ENCODE measurements around the gene DOHH. TPM values are rescaled to one million over a fixed set of nuclear protein-coding genes. Genes with fewer than 3 reads are reported as not detected.

The DOHH gene
- total and polyA plus RNA-seq, 2 donors (not counting 3 experiments of a cell fraction or from before 2014, with no cell fraction given): 8.7 to 15.2 TPM

- no peaks in the 10 kb centered on the region for H3K79me2 ChIP-seq (ENCODE audit: control insufficient read depth, insufficient read depth, low read length)
- H2AFZ ChIP-seq (ENCODE audit: low read depth, low read length): no peak overlapping the region
- ChIA-PET POLR2A (no interaction called here), CTCF (no interaction called here)
- H3K4me2 ChIP-seq (ENCODE audit: insufficient read depth, low read length): no peak overlapping the region
- no peak overlapping the region for H3K9ac ChIP-seq (replicated peaks; ENCODE audit: extremely low read depth, insufficient read depth, low read length)
- H3K4me3 ChIP-seq (replicated peaks in 1 of 3; ENCODE audit: insufficient read depth in 1 of 3, low read depth in 1 of 3, low read length in 3 of 3): no peak overlapping the region
- H3K9me1 ChIP-seq (replicated peaks; ENCODE audit: control insufficient read depth, extremely low read depth, insufficient read depth, low read length): no peaks in the 10 kb centered on the region
- FAIRE-seq (no peak), DNase-seq (ENCODE audit: low read depth, low spot score) (no peak)
- TF ChIP-seq JUN (IDR thresholded peaks at IDR 0.05; ENCODE audit: borderline replicate concordance, insufficient read depth, insufficient read length, low read depth) (no peak), MYC (IDR thresholded peaks at IDR 0.05; ENCODE audit: low read depth, low read length) (no peak)
- H3K9me3 ChIP-seq (replicated peaks; ENCODE audit: control insufficient read depth, insufficient read depth, low read length): no peaks in the 10 kb centered on the region
- H4K20me1 ChIP-seq (replicated peaks; ENCODE audit: control insufficient read depth, extremely low read depth, insufficient read depth, low read length): no peaks in the 10 kb centered on the region
- BruUV-seq (replicated peaks): no TSS peak
- intact Hi-C loops (cut with micrococcal nuclease) (no loop called here), dilution Hi-C loops (cut with MboI; ENCODE audit: extremely low pct_ligation_motif_present, low sequenced_read_pairs) (no loop called here)
- no peak overlapping the region for H3K27ac ChIP-seq (ENCODE audit: insufficient read depth, low read depth, low read length)
- H3K27me3 ChIP-seq (ENCODE audit: control insufficient read depth in 2 of 2, insufficient read depth in 2 of 2, low read length in 2 of 2): no peaks in the 10 kb centered on the region
- no peaks in the 10 kb centered on the region for H3K4me1 ChIP-seq (ENCODE audit: control insufficient read depth, extremely low read depth, insufficient read depth, low read length)
- peaks cover 0 to 8% of the 10 kb centered on the region in 2 experiments for H3K36me3 ChIP-seq (ENCODE audit: control insufficient read depth in 2 of 2, extremely low read depth in 1 of 2, insufficient read depth in 2 of 2, low read length in 2 of 2)
Observed at GRCh38 chr19:3467437-3468198, 32.9 kb downstream of the DOHH start.

DNA sequence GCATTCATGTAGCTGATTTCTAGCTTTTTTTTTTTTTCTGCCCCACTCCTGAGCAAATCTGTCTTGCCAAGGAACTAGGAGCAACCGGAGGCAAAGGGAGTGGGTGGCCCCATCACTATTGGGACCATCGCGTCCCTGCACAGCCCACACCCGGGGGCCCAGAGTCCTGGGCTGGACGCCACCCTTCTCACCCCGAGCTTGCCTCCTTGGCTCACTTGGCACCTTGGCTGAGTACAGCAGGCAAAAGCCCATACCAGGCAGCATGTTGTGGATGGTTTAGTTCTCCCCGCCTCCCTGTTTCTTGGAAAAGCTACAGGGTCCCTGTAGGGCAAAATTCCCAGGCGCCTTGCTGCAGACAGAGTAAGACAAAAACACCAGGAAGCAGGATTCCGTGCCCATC lies 33.8 kb downstream of the DOHH start:
- no TSS peak for BruUV-seq (replicated peaks)
- CTCF ChIA-PET: interaction anchor here (1.3 kb wide), 2 partner anchors 141 to 162 kb away, joined by 4 read pairs; no protein-coding TSS in a partner anchor
- H3K4me3 ChIP-seq (replicated peaks in 1 of 3; ENCODE audit: insufficient read depth in 1 of 3, low read depth in 1 of 3, low read length in 3 of 3): no peak overlapping the region
- dilution Hi-C loops (cut with MboI; ENCODE audit: extremely low pct_ligation_motif_present, low sequenced_read_pairs): no loop called here
- no peak overlapping the region for H3K4me2 ChIP-seq (ENCODE audit: insufficient read depth, low read length)
- H3K27me3 ChIP-seq (ENCODE audit: control insufficient read depth in 2 of 2, insufficient read depth in 2 of 2, low read length in 2 of 2): no peaks in the 10 kb centered on the region
- TF ChIP-seq POLR2A (IDR thresholded peaks at IDR 0.05; ENCODE audit: low read depth, low read length) (no peak), MAX (IDR thresholded peaks at IDR 0.05; ENCODE audit: insufficient read depth, insufficient read length) (no peak), CTCF (IDR thresholded peaks at IDR 0.05; ENCODE audit: extremely low read depth in 1 of 2, insufficient read depth in 1 of 2, low read depth in 1 of 2, low read length in 2 of 2) (no peak), JUN (IDR thresholded peaks at IDR 0.05; ENCODE audit: borderline replicate concordance, insufficient read depth, insufficient read length, low read depth) (no peak), GATA2 (IDR thresholded peaks at IDR 0.05; ENCODE audit: insufficient read depth, insufficient read length, low read depth, low read length) (no peak), MYC (IDR thresholded peaks at IDR 0.05; ENCODE audit: low read depth, low read length) (no peak), EZH2 (IDR thresholded peaks at IDR 0.05; ENCODE audit: borderline replicate concordance, low read depth, low read length, severe bottlenecking) (no peak), FOS (IDR thresholded peaks at IDR 0.05; ENCODE audit: borderline replicate concordance, insufficient read depth, low read length) (no peak), POLR2AphosphoS5 (IDR thresholded peaks at IDR 0.05; ENCODE audit: insufficient read depth, low read depth, low read length) (no peak)
- intact Hi-C loops (cut with micrococcal nuclease): no loop called here
- peaks cover 0 to 8% of the 10 kb centered on the region in 2 experiments for H3K36me3 ChIP-seq (ENCODE audit: control insufficient read depth in 2 of 2, extremely low read depth in 1 of 2, insufficient read depth in 2 of 2, low read length in 2 of 2)
- H3K9ac ChIP-seq (replicated peaks; ENCODE audit: extremely low read depth, insufficient read depth, low read length): no peak overlapping the region
- H4K20me1 ChIP-seq (replicated peaks; ENCODE audit: control insufficient read depth, extremely low read depth, insufficient read depth, low read length): no peaks in the 10 kb centered on the region
- no peaks in the 10 kb centered on the region for H3K9me3 ChIP-seq (replicated peaks; ENCODE audit: control insufficient read depth, insufficient read depth, low read length)
- POLR2A ChIA-PET: no interaction called here
- H3K4me1 ChIP-seq (ENCODE audit: control insufficient read depth, extremely low read depth, insufficient read depth, low read length): no peaks in the 10 kb centered on the region
- DNase-seq (ENCODE audit: low read depth, low spot score): no peak
- H3K27ac ChIP-seq (ENCODE audit: insufficient read depth, low read depth, low read length): no peak overlapping the region
- FAIRE-seq: peak; percentile 8
- H3K79me2 ChIP-seq (ENCODE audit: control insufficient read depth, insufficient read depth, low read length): no peaks in the 10 kb centered on the region
- H3K9me1 ChIP-seq (replicated peaks; ENCODE audit: control insufficient read depth, extremely low read depth, insufficient read depth, low read length): no peaks in the 10 kb centered on the region
- H2AFZ ChIP-seq (ENCODE audit: low read depth, low read length): no peak overlapping the region

All from endothelial cell of umbilical vein (primary cell).